ENCODE results near the gene HSPG2. TPM values are rescaled to one million over a fixed set of nuclear protein-coding genes. Genes with fewer than 3 reads are reported as not detected.

Gene HSPG2
- total RNA-seq, 1 donor from 2014 or later = 1.7 TPM

DNA sequence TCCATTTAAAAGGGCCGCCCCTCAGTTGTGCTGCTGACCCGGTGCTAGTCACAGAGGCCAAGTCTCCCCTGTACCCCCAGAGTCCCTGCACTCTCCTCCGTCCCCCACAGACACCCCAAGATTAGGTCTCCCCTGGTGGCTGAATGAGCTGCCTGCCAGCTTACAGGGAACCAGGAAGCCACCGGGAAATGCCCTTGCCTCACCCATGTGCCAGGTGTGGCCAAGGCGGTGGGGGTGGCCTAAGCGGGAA is 32.7 kb downstream of the HSPG2 start:
- Mint-ChIP-seq H3K4me1 (peaks cover 5% of the 10 kb centered on the region), H3K4me3 (no peak overlapping the region), H3K36me3 (ENCODE audit: low read depth) (no peaks in the 10 kb centered on the region), H3K27me3 (peaks cover 7% of the 10 kb centered on the region), H3K27ac (no peak overlapping the region), H3K9me3 (no peaks in the 10 kb centered on the region)
- TF ChIP-seq, protein P1, sequence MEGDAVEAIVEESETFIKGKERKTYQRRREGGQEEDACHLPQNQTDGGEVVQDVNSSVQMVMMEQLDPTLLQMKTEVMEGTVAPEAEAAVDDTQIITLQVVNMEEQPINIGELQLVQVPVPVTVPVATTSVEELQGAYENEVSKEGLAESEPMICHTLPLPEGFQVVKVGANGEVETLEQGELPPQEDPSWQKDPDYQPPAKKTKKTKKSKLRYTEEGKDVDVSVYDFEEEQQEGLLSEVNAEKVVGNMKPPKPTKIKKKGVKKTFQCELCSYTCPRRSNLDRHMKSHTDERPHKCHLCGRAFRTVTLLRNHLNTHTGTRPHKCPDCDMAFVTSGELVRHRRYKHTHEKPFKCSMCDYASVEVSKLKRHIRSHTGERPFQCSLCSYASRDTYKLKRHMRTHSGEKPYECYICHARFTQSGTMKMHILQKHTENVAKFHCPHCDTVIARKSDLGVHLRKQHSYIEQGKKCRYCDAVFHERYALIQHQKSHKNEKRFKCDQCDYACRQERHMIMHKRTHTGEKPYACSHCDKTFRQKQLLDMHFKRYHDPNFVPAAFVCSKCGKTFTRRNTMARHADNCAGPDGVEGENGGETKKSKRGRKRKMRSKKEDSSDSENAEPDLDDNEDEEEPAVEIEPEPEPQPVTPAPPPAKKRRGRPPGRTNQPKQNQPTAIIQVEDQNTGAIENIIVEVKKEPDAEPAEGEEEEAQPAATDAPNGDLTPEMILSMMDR (IDR thresholded peaks at IDR 0.05) = no peak
- ATAC-seq (ENCODE audit: low read depth) = no peak
- intact Hi-C loops (cut with micrococcal nuclease) = no loop called here
- ChIA-PET CTCF (no interaction called here), POLR2A (no interaction called here)
- no peak for DNase-seq

DNA sequence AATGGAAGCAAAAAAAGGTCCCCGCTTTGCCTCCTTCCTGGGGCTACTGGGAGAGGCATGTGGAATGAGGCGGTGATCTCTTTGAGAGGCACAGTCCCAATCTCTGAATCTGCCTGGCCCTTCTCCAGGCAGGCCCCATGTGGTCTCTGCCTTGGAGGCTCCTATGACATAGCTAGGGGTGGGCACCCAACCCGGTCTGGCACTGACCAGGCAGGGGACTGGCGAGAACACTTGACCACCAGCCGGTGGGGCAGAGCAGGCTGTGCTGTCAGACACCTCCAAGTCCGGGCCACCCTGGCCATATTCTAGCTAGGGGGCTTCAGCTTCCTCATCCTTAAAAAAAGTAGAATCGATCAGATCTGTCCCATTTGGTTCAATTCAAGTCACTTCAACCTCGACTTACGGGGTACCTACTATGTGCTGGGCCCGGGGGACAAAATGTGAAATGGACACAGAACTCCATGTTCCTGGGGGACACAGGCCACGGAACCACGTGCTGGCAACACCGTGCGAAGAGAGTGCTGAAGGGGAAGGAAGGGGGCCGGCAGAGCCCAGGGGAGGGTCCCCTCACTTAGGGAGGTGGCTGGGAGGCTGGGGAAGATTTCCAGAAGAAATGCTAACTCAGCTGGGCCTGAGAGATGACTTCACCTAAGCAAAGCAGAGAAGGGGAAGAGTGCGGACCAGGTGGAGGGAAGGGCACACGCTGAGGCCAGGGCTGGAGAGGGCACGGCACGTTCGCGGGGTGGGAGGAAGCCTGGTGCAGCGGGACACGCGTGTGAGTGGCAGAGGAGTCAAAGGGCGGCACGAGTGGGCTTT is 33.3 kb downstream of the HSPG2 start:
- Mint-ChIP-seq H3K27me3 (peaks cover 9% of the 10 kb centered on the region), H3K27ac (no peak overlapping the region), H3K36me3 (ENCODE audit: low read depth) (no peaks in the 10 kb centered on the region), H3K4me3 (no peak overlapping the region), H3K4me1 (no peaks in the 10 kb centered on the region), H3K9me3 (no peaks in the 10 kb centered on the region)
- intact Hi-C loops (cut with micrococcal nuclease) = no loop called here
- ChIA-PET CTCF (no interaction called here), POLR2A (no interaction called here)
- ATAC-seq (ENCODE audit: low read depth) (no peak), DNase-seq (no peak)
- TF ChIP-seq, protein P1 (IDR thresholded peaks at IDR 0.05) = no peak

DNA sequence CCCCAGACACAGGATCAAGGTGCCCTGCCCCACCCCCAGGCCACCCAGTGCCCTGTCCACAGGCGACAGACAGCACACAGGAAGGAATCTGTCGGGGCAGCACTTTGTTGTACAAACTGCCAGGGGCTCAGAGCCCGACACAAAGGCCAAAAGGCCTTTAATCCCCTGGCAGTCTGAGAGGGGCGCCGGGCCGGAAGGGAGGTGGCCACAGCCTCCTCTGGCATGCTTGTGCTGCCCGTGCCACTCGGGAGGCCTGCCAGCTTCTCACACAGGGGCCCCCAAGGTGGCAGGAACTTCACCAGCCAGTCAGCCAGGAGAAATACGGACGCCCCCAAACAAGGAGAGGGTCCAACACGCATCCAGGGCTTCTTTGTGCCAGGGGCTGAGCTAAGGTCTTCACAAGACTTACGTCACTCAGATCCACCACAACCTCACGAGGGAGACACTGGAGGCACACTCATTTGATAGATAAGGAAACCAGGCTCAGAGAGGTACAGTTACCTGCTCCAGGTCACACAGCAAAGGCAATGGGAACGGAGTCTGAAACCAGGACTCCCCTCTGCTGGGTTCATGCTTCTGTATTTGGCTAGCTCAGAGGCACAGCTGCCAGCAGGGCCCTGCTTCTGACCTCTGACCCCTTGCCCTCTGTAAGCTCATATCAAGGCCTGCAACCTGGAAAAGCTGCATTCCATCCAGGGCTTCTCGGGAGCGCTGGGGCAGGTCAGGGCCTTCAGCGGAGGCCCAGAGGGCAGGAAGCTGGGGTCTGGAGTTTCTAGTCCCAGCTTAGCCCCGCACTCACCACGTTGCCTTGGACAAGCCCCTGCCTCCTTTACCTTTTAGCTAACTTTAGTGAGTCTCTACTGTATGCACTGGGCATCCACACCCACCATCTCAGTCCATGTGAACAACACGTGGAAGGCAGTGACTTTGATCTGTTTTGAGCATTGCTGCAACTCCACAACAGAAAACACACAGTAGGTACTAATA is 34.8 kb downstream of the HSPG2 start:
- POLR2A ChIA-PET = no interaction called here
- Mint-ChIP-seq H3K27me3 (peaks cover 9% of the 10 kb centered on the region), H3K27ac (no peak overlapping the region), H3K4me1 (no peaks in the 10 kb centered on the region), H3K36me3 (ENCODE audit: low read depth) (no peaks in the 10 kb centered on the region), H3K9me3 (no peaks in the 10 kb centered on the region), H3K4me3 (no peak overlapping the region)
- CTCF ChIA-PET = no interaction called here
- TF ChIP-seq, protein P1 (IDR thresholded peaks at IDR 0.05) = no peak
- ATAC-seq (ENCODE audit: low read depth) = no peak
- DNase-seq = no peak
- intact Hi-C loops (cut with micrococcal nuclease) = no loop called here

DNA sequence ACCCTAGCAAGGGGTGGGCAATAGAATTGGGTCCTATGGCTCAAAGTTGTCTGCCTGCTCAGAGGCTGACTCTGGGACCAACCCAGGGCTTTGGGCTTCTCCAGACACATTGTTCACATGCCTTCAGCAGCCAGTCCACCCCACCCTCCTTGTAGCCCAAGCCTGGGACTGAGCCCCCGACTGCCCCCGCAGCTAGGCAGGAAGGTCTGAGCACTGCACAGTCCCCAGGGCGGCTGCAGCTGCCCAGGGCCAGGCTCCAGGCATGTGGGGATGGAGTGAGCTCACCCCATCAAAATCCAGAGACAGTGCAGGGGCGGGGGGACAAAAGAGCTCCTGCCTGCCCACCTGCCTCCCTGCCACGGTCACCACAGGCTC is 35.6 kb downstream of the HSPG2 start:
- ChIA-PET POLR2A (no interaction called here), CTCF (no interaction called here)
- Mint-ChIP-seq H3K9me3 (no peaks in the 10 kb centered on the region), H3K27ac (no peak overlapping the region), H3K4me3 (no peak overlapping the region), H3K4me1 (no peaks in the 10 kb centered on the region), H3K27me3 (peaks cover 9% of the 10 kb centered on the region), H3K36me3 (ENCODE audit: low read depth) (no peaks in the 10 kb centered on the region)
- no peak for DNase-seq
- TF ChIP-seq, protein P1 (IDR thresholded peaks at IDR 0.05) = no peak
- intact Hi-C loops (cut with micrococcal nuclease) = no loop called here
- ATAC-seq (ENCODE audit: low read depth) = no peak

DNA sequence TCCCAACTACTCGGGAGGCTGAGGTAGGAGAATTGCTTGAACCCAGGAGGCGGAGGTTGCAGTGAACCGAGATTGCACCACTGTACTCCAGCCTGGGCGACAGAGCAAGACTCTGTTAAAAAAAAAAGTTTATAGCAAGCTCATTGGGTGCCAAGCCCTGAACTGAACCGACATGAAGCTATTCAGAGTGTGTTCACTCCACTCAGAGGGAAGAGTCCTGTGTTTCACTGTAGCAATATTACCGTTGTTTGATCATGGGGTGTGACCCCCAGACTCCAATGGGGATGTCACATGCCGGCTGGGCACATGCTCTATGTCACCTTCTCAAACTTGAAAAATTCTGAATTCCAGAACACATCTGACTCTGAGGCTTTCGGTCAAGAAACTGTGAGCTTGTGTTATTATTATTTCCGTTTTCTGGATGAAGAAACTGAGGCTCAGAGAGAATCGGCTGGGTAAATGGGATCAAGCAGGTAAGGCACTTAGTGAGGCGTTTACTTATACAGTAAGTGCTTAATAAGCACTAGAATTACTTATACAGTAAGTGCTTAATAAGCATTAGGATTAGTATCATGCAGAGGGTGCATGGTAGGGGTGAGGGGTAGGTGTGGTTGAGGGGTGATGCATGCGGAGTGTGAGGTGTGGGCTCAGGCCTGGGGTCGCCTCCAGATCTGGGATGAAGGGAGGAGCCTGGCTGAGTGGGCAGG is 36.2 kb downstream of the HSPG2 start:
- DNase-seq = no peak
- Mint-ChIP-seq H3K36me3 (ENCODE audit: low read depth) (no peaks in the 10 kb centered on the region), H3K4me1 (no peaks in the 10 kb centered on the region), H3K4me3 (no peak overlapping the region), H3K27me3 (peaks cover 9% of the 10 kb centered on the region), H3K9me3 (no peaks in the 10 kb centered on the region), H3K27ac (no peak overlapping the region)
- intact Hi-C loops (cut with micrococcal nuclease) = no loop called here
- no peak for ATAC-seq (ENCODE audit: low read depth)
- TF ChIP-seq, protein P1 (IDR thresholded peaks at IDR 0.05) = no peak
- ChIA-PET POLR2A (interaction anchor here (0.5 kb wide), 1 partner anchor 82 kb away, joined by 4 read pairs; no protein-coding TSS in a partner anchor), CTCF (interaction anchor here (0.9 kb wide), 1 partner anchor 9 kb away, joined by 4 read pairs; no protein-coding TSS in a partner anchor)

All from activated B cell treated with CpG ODN at 0.5 μM for 24 hours (primary cell).